GM20000 (cell line): ENCODE results near the gene SF3B2.
A peak's percentile ranks its signal among the peaks of the same experiment; 100 is the strongest.

Experiments
- DNase-seq: peaks from one replicate; pipeline ENCODE4 v3.0.0; 2012; ENCODE audit warnings: low spot score
- TF ChIP-seq, protein P1 (sequence below): IDR thresholded peaks from 2 replicates; pipeline ENCODE4 v1.5.1; 2012; ENCODE audit warnings: mild to moderate bottlenecking, control low read depth; ENCODE audit errors: extremely low read depth, missing control alignments

The SF3B2 gene

DNA sequence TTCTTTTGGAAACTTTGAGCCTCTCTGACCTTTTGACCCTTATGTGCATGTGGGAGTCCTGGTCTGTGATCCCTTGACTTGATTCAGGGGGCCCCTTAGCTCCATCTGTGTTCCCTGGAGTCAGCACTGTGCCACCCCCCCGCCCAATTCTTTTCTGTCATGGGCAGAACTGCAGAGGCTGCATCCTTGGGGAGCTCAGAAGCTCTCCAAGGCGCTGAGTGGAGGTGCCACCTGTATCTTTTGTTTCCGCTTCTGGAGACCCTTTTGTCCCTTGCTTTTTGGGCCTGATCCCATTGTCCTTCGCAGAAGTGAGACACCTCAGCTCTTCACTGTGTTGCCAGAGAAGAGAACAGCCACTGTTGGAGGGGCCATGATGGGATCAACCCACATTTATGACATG lies 15.5 kb downstream of the SF3B2 start:
- DNase-seq, result no peak
- TF ChIP-seq, protein P1, sequence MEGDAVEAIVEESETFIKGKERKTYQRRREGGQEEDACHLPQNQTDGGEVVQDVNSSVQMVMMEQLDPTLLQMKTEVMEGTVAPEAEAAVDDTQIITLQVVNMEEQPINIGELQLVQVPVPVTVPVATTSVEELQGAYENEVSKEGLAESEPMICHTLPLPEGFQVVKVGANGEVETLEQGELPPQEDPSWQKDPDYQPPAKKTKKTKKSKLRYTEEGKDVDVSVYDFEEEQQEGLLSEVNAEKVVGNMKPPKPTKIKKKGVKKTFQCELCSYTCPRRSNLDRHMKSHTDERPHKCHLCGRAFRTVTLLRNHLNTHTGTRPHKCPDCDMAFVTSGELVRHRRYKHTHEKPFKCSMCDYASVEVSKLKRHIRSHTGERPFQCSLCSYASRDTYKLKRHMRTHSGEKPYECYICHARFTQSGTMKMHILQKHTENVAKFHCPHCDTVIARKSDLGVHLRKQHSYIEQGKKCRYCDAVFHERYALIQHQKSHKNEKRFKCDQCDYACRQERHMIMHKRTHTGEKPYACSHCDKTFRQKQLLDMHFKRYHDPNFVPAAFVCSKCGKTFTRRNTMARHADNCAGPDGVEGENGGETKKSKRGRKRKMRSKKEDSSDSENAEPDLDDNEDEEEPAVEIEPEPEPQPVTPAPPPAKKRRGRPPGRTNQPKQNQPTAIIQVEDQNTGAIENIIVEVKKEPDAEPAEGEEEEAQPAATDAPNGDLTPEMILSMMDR, result no peak

DNA sequence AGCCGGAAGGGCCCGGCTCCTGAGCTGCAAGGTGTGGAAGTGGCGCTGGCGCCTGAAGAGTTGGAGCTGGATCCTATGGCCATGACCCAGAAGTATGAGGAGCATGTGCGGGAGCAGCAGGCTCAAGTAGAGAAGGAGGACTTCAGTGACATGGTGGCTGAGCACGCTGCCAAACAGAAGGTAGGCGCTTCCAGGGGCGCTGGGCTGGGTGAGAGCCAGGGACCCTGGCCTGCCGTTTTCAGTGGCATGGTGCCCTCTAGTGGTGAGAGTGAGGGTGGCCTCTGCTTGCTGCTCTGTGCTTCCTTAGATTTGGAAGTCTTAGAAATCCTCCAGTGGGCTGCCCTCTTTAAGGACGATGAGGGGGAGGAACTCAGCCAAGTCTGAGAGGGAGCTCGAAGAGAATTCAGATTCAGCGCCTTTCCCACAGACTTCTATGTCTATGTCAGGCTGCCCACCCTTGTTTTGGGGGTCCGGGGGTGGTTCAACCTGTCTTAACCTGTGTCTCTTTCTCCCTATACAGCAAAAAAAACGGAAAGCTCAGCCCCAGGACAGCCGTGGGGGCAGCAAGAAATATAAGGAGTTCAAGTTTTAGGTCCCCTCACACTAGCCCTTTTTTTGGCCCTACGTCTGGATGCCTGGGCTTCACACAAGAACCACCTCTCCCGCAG lies 16.1 kb downstream of the SF3B2 start:
- TF ChIP-seq, protein P1, result peak; percentile 86
- DNase-seq, result peak; percentile 72

DNA sequence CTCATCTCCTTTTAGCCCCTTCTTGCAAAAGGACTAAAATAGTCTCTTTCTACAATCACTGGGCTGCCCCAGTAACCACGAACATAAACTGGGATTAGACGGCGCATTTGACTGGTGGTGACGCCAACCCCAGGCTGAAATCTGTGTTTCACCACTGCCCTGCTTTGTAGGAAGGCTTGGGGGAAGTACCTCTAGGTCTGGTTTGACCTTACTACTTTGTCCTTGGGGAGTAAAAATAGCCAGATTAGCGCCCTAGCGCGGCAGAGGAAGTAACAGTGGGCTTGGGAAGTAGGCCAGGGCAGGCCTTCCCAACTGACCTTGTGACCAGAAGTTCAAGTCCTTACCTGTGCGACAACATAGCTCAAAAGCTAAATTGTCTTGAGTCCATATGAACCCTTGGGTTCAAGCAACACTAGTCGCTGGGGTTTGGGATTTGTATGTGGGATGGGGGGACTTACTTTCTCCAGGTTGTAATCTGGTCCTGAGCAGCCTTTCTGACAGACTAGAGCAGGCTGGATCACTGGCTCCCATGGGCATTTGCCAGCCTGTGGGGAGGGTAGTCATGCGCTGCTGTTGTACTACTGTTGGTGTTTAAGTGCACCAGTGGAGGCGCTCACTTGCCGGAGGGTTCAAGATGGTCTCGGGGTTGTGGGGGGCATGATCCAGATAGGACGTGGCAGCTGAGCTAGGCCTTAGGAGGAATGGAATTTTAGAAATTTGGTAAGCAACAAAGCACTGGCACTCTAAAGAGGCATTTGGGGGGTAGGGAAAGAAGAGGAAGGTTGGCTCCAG lies 17.0 kb downstream of the SF3B2 start:
- peak; percentile 74 for DNase-seq
- TF ChIP-seq, protein P1, result no peak

DNA sequence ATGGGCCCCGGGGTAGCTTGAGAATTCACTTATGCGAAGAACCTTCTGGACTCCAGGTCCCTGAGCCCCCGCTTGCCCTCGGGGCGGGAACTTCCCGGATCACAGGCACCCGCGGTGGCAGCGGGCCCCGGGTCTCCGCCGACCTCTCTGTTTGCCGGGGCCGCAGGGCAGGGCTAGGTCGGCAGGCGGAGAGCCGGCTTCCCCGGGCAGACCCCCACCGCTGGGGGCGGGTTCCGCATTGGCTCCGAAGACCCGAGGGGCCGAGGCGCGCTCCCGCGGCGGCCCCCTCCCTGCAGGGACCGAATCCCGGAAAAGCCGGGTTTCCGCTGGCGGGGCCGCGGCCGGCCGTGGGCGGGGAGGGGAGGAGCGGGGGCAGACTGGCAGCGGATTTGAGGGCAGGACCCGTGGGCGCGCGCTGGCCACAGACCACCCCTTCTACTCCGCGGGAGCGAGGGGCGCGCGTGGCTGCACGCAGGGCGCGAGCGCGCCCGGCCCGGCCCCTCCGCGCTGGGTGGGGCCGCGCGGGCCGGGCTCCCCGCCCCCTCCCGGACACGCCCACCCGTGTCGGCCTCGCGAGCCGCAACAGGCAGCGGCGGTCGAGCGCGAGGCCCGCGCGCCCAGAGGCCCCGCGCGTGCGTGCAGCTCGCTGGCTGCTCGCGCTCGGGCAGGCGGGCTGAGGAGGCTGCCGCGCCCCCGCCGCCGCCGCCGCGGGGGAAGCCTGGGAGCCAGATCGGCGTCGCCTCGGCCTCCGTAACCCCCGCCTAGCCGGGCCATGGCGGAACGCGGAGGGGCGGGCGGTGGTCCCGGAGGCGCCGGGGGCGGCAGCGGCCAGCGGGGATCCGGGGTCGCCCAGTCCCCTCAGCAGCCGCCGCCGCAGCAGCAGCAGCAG lies 17.8 kb downstream of the SF3B2 start, which contains the start of gene PACS1:
Gene PACS1 (plus strand): TSS at position 558 of the 889 bp plus-strand sequence. CDS start 215 bp downstream, at position 773.
- peak; percentile 96 for DNase-seq
- TF ChIP-seq, protein P1, result no peak

DNA sequence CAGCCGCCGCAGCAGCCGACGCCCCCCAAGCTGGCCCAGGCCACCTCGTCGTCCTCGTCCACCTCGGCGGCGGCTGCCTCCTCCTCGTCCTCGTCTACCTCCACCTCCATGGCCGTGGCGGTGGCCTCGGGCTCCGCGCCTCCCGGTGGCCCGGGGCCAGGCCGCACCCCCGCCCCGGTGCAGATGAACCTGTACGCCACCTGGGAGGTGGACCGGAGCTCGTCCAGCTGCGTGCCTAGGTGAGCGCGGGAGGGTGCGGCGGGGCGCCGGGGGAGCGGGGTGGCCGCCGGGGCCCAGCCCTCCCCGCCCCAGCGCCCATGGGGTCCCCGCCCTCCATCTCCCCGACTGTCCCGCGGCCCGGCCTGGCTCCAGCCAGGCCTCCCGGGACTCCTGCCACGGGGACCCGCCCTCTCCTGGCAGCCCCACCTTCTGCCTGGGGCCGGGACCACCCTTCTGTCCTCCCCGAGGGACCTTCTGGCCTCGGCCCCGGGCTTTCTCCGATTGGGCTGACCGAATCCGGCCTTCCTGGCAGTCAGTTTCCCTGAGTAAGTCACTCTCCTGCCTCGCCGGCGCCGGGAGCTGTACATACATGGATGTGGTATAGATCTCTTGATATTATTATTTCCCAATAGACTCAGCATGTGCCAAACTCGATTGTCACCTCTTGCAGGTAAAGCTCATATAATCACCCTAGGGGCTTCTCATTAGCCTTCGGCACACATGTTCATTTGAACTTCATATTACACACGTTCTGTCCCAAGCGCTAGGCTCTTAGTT lies 18.6 kb downstream of the SF3B2 start:
- TF ChIP-seq, protein P1, result no peak
- DNase-seq, result peak; percentile 62

DNA sequence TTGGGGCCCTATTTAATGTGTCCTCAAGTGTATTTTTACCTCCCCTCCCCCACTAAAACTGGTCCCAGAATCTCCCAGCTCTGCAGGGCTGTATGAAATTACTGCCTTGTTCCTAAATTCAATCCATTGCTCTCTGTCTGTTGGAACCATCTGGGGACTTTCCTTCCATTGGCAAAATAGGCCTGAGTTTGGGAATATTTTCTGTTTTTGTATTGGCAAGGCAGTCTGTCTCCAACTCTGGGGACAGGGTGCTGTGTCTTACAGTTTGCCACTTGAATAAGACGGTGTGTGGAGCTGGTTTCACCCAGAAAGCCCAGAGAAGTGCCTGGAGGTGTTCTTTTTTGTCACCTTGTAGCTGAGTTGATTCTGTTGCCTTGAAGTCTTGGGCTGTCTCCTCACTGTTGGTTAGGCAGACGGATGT lies 19.2 kb downstream of the SF3B2 start:
- TF ChIP-seq, protein P1, result no peak
- DNase-seq, result peak; percentile 41
